B cell (primary cell): ENCODE data around the gene GALNT18. TPM values are rescaled to one million over a fixed set of nuclear protein-coding genes. Genes with fewer than 3 reads are reported as not detected.

Source experiments
- ATAC-seq: fragments of 200-7000 bp; cut with Tn5 transposase; one replicate; pipeline ENCODE4 v1.10.0; 2021; ENCODE audit warnings: low read depth, mild to moderate bottlenecking, moderate number of reproducible peaks, moderate library complexity
- CTCF ChIA-PET: fragments of 350-600 bp; sonication (Branson Sonifier 250); formaldehyde crosslinking; loops from one replicate; lab custom pipeline; 2021; ENCODE audit warnings: antibody characterized with exemption, inconsistent platforms; lab: Charles Lee
- POLR2A ChIA-PET: fragments of 350-600 bp; sonication (Branson Sonifier 250); formaldehyde crosslinking; loops from one replicate; lab custom pipeline; 2021; ENCODE audit warnings: antibody characterized with exemption; lab: Charles Lee
- DNase-seq: peaks from one replicate; pipeline ENCODE4 v3.0.0; 2013
- H2AFZ ChIP-seq: 2 replicates; pipeline ENCODE4 v1.6.1; 2012; ENCODE audit warnings: mild to moderate bottlenecking, low read depth, low read length; ENCODE audit not compliant: insufficient read depth, poor library complexity, severe bottlenecking
- H3K27ac ChIP-seq, 2 donors: 1 replicate in 1 of 2; 2 replicates in 1 of 2; pipeline ENCODE4 v1.5.1; 2012 to 2013; ENCODE audit warnings: low read length in 2 of 2, mild to moderate bottlenecking in 2 of 2, moderate library complexity in 1 of 2
- H3K27me3 ChIP-seq, 4 experiments: fragments of 200-600 bp in 1 of 4; sonication (generic) in 1 of 4; replicated peaks in 1 of 4; 1 replicate in 2 of 4; 2 replicates in 2 of 4; pipeline versions ENCODE4 v1.6.1 to v1.7.0; 2013 to 2016; ENCODE audit warnings: low read length in 3 of 4, mild to moderate bottlenecking in 2 of 4, mixed read lengths in 1 of 4, moderate library complexity in 1 of 4; ENCODE audit not compliant: insufficient read depth in 4 of 4, control insufficient read depth in 3 of 4; ENCODE audit errors: control extremely low read depth in 1 of 4
- H3K36me3 ChIP-seq, 2 experiments: replicated peaks in 1 of 2; 1 replicate in 1 of 2; 2 replicates in 1 of 2; pipeline versions ENCODE4 v1.6.1 to v1.7.1; 2013; ENCODE audit warnings: low read length in 1 of 2; ENCODE audit not compliant: insufficient read depth in 2 of 2, control insufficient read depth in 1 of 2; ENCODE audit errors: control extremely low read depth in 1 of 2, extremely low read depth in 1 of 2
- H3K4me1 ChIP-seq, 2 donors: fragments of 200-600 bp in 1 of 2; sonication (generic) in 1 of 2; 1 replicate in 1 of 2; 2 replicates in 1 of 2; pipeline versions ENCODE4 v1.5.1 to v1.6.1; 2013 to 2017; ENCODE audit warnings: low read length in 2 of 2; ENCODE audit not compliant: control insufficient read depth in 2 of 2, insufficient read depth in 2 of 2
- H3K4me2 ChIP-seq: replicated peaks from 2 replicates; pipeline ENCODE3; 2012; ENCODE audit warnings: mild to moderate bottlenecking, low read depth, low read length; ENCODE audit not compliant: poor library complexity, severe bottlenecking
- H3K4me3 ChIP-seq, 5 experiments: fragments of 200-600 bp in 1 of 5; sonication (generic) in 1 of 5; 1 replicate in 3 of 5; 2 replicates in 2 of 5; pipeline versions ENCODE4 v1.5.1 to v1.7.0; 2011 to 2016; ENCODE audit warnings: low read length in 4 of 5, mild to moderate bottlenecking in 4 of 5, low read depth in 2 of 5, control low read depth in 1 of 5, moderate library complexity in 1 of 5; ENCODE audit not compliant: insufficient read depth in 1 of 5; ENCODE audit errors: control extremely low read depth in 1 of 5, extremely low read depth in 1 of 5
- H3K79me2 ChIP-seq: fragments of 200-600 bp; sonication (generic); one replicate; pipeline ENCODE4 v1.6.0; 2016; ENCODE audit warnings: low read length; ENCODE audit not compliant: control insufficient read depth, insufficient read depth
- H3K9ac ChIP-seq: fragments of 200-600 bp; sonication (generic); 2 replicates; pipeline ENCODE4 v1.6.1; 2017; ENCODE audit warnings: mild to moderate bottlenecking, low read length, moderate library complexity
- H3K9me3 ChIP-seq, 3 donors: one replicate each; pipeline versions ENCODE4 v1.6.1 to v1.7.1; 2013; ENCODE audit warnings: low read length in 2 of 3; ENCODE audit not compliant: control insufficient read depth in 2 of 3, insufficient read depth in 1 of 3; ENCODE audit errors: control extremely low read depth in 1 of 3
- H4K20me1 ChIP-seq: 2 replicates; pipeline ENCODE4 v1.6.0; 2012; ENCODE audit warnings: mild to moderate bottlenecking, low read length; ENCODE audit not compliant: insufficient read depth, control insufficient read depth, poor library complexity, severe bottlenecking
- H3K27ac Mint-ChIP-seq: one replicate; pipeline ENCODE4 v1.8.0; 2021; ENCODE audit warnings: mixed read lengths
- H3K27me3 Mint-ChIP-seq: one replicate; pipeline ENCODE4 v1.8.0; 2021; ENCODE audit warnings: mixed read lengths
- H3K4me1 Mint-ChIP-seq: one replicate; pipeline ENCODE4 v1.8.0; 2021; ENCODE audit warnings: mixed read lengths
- H3K4me3 Mint-ChIP-seq: one replicate; pipeline ENCODE4 v1.8.0; 2021; ENCODE audit warnings: mixed read lengths
- H3K9me3 Mint-ChIP-seq: one replicate; pipeline ENCODE4 v1.8.0; 2022; ENCODE audit warnings: mixed read lengths; ENCODE audit not compliant: insufficient read depth
- CTCF ChIP-seq: fragments of 200-600 bp; IDR thresholded peaks from one replicate; pipeline ENCODE4 v1.8.0; 2022; ENCODE audit warnings: antibody characterized with exemption, mild to moderate bottlenecking
- EZH2 ChIP-seq: IDR thresholded peaks from 2 replicates; pipeline ENCODE4 v1.6.1; 2012; ENCODE audit warnings: borderline replicate concordance, low read depth, mild to moderate bottlenecking, moderate library complexity, low read length; ENCODE audit not compliant: insufficient read depth, poor library complexity, severe bottlenecking
- WGBS: methylation state at CpG from one replicate; pipeline ENCODE4 v1.1.5; 2013; ENCODE audit warnings: missing lambda C conversion rate; ENCODE audit not compliant: insufficient coverage; 5-methylcytosine and 5-hydroxymethylcytosine counted together
- intact Hi-C: fragments of 100-400 bp; cut with micrococcal nuclease; formaldehyde crosslinking; loops from one replicate; pipeline ENCODE4 v1.10.0; 2022
- polyA plus RNA-seq: library from polyadenylated mRNA; depleted of rRNA; stranded (reverse); fragments of >200 nt; gene quantifications from 2 replicates; pipeline ENCODE4 v1.2.3, GENCODE V29; 2012
- total RNA-seq, 2 donors: library from RNA; stranded (reverse); fragments of 120-200 nt in 1 of 2; gene quantifications; 1 replicate in 1 of 2; 2 replicates in 1 of 2; pipeline versions ENCODE4 v1.2.3 to v1.2.4, GENCODE V29; 2013 to 2022

Gene GALNT18
- total and polyA plus RNA-seq, 2 donors (not counting 1 experiment from before 2014, with no cell fraction given): not detected

- ChIA-PET CTCF (no interaction called here), POLR2A (no interaction called here)
- Mint-ChIP-seq H3K27ac (no peak overlapping the region), H3K27me3 (peaks cover 9% of the 10 kb centered on the region), H3K9me3 (no peaks in the 10 kb centered on the region), H3K4me3 (no peak overlapping the region), H3K4me1 (no peaks in the 10 kb centered on the region)
- Histone ChIP-seq H3K27me3 (no peaks in the 10 kb centered on the region), H4K20me1 (no peaks in the 10 kb centered on the region), H3K4me3 (no peak overlapping the region), H3K9me3 (no peaks in the 10 kb centered on the region), H3K4me2 (no peak overlapping the region), H3K9ac (no peak overlapping the region), H3K4me1 (no peaks in the 10 kb centered on the region), H3K36me3 (no peaks in the 10 kb centered on the region), H3K79me2 (no peaks in the 10 kb centered on the region), H3K27ac (no peak overlapping the region), H2AFZ (no peak overlapping the region)
- intact Hi-C loops: no loop called here
- 78% methylated on average over 2 of the region's 4 CpGs for WGBS
- TF ChIP-seq EZH2: no peak
- no peak for TF ChIP-seq CTCF
- DNase-seq: no peak
- no peak for ATAC-seq
These were observed 130.2 kb downstream of the GALNT18 start for GRCh38 chr11:11491589-11491988.

GRCh38 chr11:11491014-11491413, 130.8 kb downstream of the GALNT18 start:
- H3K9me3 ChIP-seq: no peaks in the 10 kb centered on the region
- H3K4me2 ChIP-seq: no peak overlapping the region
- H3K27me3 Mint-ChIP-seq: peaks cover 11% of the 10 kb centered on the region
- no peak overlapping the region for H3K27ac ChIP-seq
- H3K79me2 ChIP-seq: no peaks in the 10 kb centered on the region
- intact Hi-C loops: no loop called here
- H3K9me3 Mint-ChIP-seq: no peaks in the 10 kb centered on the region
- ATAC-seq: no peak
- CTCF ChIA-PET: no interaction called here
- no peak overlapping the region for H3K4me3 ChIP-seq
- 65% methylated on average over 2 of the region's 2 CpGs for WGBS
- H4K20me1 ChIP-seq: no peaks in the 10 kb centered on the region
- H3K27ac Mint-ChIP-seq: no peak overlapping the region
- H3K36me3 ChIP-seq: no peaks in the 10 kb centered on the region
- DNase-seq: no peak
- no peak for TF ChIP-seq CTCF
- no peak for TF ChIP-seq EZH2
- POLR2A ChIA-PET: no interaction called here
- H3K4me3 Mint-ChIP-seq: no peak overlapping the region
- no peaks in the 10 kb centered on the region for H3K4me1 ChIP-seq
- H3K4me1 Mint-ChIP-seq: no peaks in the 10 kb centered on the region
- H3K9ac ChIP-seq: no peak overlapping the region
- H2AFZ ChIP-seq: no peak overlapping the region
- H3K27me3 ChIP-seq: no peaks in the 10 kb centered on the region
